H1 (cell line): ENCODE measurements around the gene RPS25. TPM values are rescaled to one million over a fixed set of nuclear protein-coding genes. Genes with fewer than 3 reads are reported as not detected.

Experiments
- CHD7 ChIP-seq: fragments of 300-600 bp; sonication (generic); IDR thresholded peaks from 2 replicates; pipeline ENCODE4 v1.7.1; 2012; ENCODE audit warnings: low read length, moderate library complexity, mild to moderate bottlenecking, inconsistent platforms; ENCODE audit not compliant: insufficient replicate concordance
- MAX ChIP-seq: IDR thresholded peaks from 2 replicates; pipeline ENCODE4 v1.6.1; 2012; ENCODE audit warnings: inconsistent platforms
- NRF1 ChIP-seq: IDR thresholded peaks from 2 replicates; pipeline ENCODE4 v1.6.1; 2011; ENCODE audit warnings: mild to moderate bottlenecking, low read depth, low read length, improper control_type of control experiment
- SIX5 ChIP-seq: IDR thresholded peaks from 2 replicates; pipeline ENCODE4 v1.6.1; 2011; ENCODE audit warnings: mild to moderate bottlenecking, low read depth, low read length
- SP1 ChIP-seq: IDR thresholded peaks from 2 replicates; pipeline ENCODE4 v1.6.1; 2011; ENCODE audit warnings: low read depth, low read length
- polyA plus RNA-seq, 7 experiments: library from polyadenylated mRNA; depleted of rRNA in 3 of 7; stranded (reverse) in 5 of 7; unstranded in 2 of 7; fragments of >200 nt in 5 of 7; fragments of 200-250 nt in 2 of 7; gene quantifications; 1 replicate in 5 of 7; 2 replicates in 1 of 7; 4 replicates in 1 of 7; pipeline versions ENCODE4 v1.2.1 to v1.2.3, GENCODE V29; 2011 to 2013; ENCODE audit warnings: missing spikeins in 2 of 7, mixed read lengths in 2 of 7
- total RNA-seq: library from RNA; stranded (reverse); fragmentation: NEBNext Ultra II Directional; extraction: Animal tissue kit (Norgen Biotek cat#: 25700); gene quantifications from 2 replicates; pipeline ENCODE4 v1.2.1, GENCODE V29; 2021

Gene RPS25
- total and polyA plus RNA-seq, 2 of the 8 experiments (the other 6 are each of a cell fraction or from before 2014, with no cell fraction given), result 1,525 to 1,643 TPM

- TF ChIP-seq CHD7, result no peak
- no peak for TF ChIP-seq SP1
- no peak for TF ChIP-seq SIX5
- TF ChIP-seq NRF1, result no peak
- TF ChIP-seq MAX, result no peak
- TF ChIP-seq, all 59 proteins: peak for 0
Observed at GRCh38 chr11:119025099-119025473, 6.9 kb upstream of the RPS25 start (continued).
